ENCODE measurements around the gene SPACA1.

- TF ChIP-seq TAF1 (IDR thresholded peaks at IDR 0.05; ENCODE audit: borderline replicate concordance, insufficient read depth, low read length) (no peak), POLR2AphosphoS5 (IDR thresholded peaks at IDR 0.05; ENCODE audit: low read depth, low read length) (no peak), REST (IDR thresholded peaks at IDR 0.05; ENCODE audit: insufficient read depth in 1 of 2, low read depth in 2 of 2, low read length in 2 of 2) (no peak)
Measured at GRCh38 chr6:88114838-88115237, 67.2 kb downstream of the SPACA1 start.
